Panc1 (cell line): ENCODE results near the gene PARP8. TPM values are rescaled to one million over a fixed set of nuclear protein-coding genes. Genes with fewer than 3 reads are reported as not detected.

Source experiments
- ATAC-seq: fragments of 200-7000 bp; cut with Tn5 transposase; 2 replicates; pipeline ENCODE4 v1.9.1; 2020; ENCODE audit warnings: mild to moderate bottlenecking, moderate library complexity
- BruUV-seq: library from RNA; stranded (reverse); fragments of 400-500 nt; replicated peaks from 2 replicates; lab custom pipeline; 2021; lab: Mats Ljungman, UMichigan
- CTCF ChIA-PET: fragments of 300-600 bp; sonication (Branson Sonifier 250); formaldehyde crosslinking; loops from one replicate; lab custom pipeline; 2022; ENCODE audit warnings: antibody characterized with exemption; lab: Charles Lee
- POLR2A ChIA-PET: fragments of 300-600 bp; sonication (Branson Sonifier 250); formaldehyde crosslinking; loops from one replicate; lab custom pipeline; 2022; ENCODE audit warnings: antibody characterized with exemption; lab: Charles Lee
- DNase-seq: peaks from one replicate; pipeline ENCODE4 v3.0.0-alpha.2; 2010; ENCODE audit warnings: low read depth, low spot score
- H3K27ac ChIP-seq: 2 replicates; pipeline ENCODE4 v1.5.1; 2011; ENCODE audit warnings: mild to moderate bottlenecking, low read length, inconsistent platforms
- H3K27me3 ChIP-seq: fragments of 200-500 bp; sonication (Bioruptor generic); 2 replicates; pipeline ENCODE4 v1.6.0; 2014; ENCODE audit warnings: low read length, inconsistent platforms; ENCODE audit not compliant: control insufficient read depth, insufficient read depth
- H3K36me3 ChIP-seq: fragments of 200-500 bp; sonication (Bioruptor generic); 2 replicates; pipeline ENCODE4 v1.5.1; 2014; ENCODE audit warnings: inconsistent platforms, mild to moderate bottlenecking, low read length, moderate library complexity; ENCODE audit not compliant: control insufficient read depth, insufficient read depth
- H3K4me1 ChIP-seq: 2 replicates; pipeline ENCODE4 v1.5.1; 2011; ENCODE audit warnings: inconsistent platforms, mild to moderate bottlenecking, low read length, moderate library complexity; ENCODE audit not compliant: control insufficient read depth, insufficient read depth
- H3K4me3 ChIP-seq, 2 experiments: 2 replicates each; pipeline ENCODE4 v1.5.1; 2011 to 2012; ENCODE audit warnings: low read depth in 2 of 2, low read length in 2 of 2, mild to moderate bottlenecking in 2 of 2, inconsistent platforms in 1 of 2, moderate library complexity in 1 of 2
- H3K9me3 ChIP-seq: fragments of 200-500 bp; sonication (Bioruptor generic); 2 replicates; pipeline ENCODE4 v1.5.1; 2014; ENCODE audit warnings: low read depth, mild to moderate bottlenecking, inconsistent platforms, low read length, moderate library complexity; ENCODE audit not compliant: control insufficient read depth, insufficient read depth
- POLR2AphosphoS5 ChIP-seq: IDR thresholded peaks from 2 replicates; pipeline ENCODE4 v1.6.1; 2012; ENCODE audit warnings: mild to moderate bottlenecking, low read depth, low read length, moderate library complexity
- SIN3A ChIP-seq: IDR thresholded peaks from 2 replicates; pipeline ENCODE4 v1.6.1; 2012; ENCODE audit warnings: low read depth, mild to moderate bottlenecking, low read length, moderate library complexity, borderline replicate concordance; ENCODE audit not compliant: insufficient read depth
- TCF7L2 ChIP-seq: IDR thresholded peaks from 2 replicates; pipeline ENCODE4 v1.6.1; 2011; ENCODE audit warnings: mild to moderate bottlenecking, low read depth, low read length, inconsistent platforms
- in situ Hi-C: cut with HindIII; loops from 2 replicates; pipeline ENCODE4 v1.10.0; 2016; ENCODE audit warnings: low sequenced_read_pairs, low pct_unique_long_range_greater_than_20kb
- intact Hi-C: fragments of 100-400 bp; cut with micrococcal nuclease; formaldehyde crosslinking; loops from one replicate; pipeline ENCODE4 v1.10.0; 2022; ENCODE audit not compliant: unreplicated experiment
- total RNA-seq: library from RNA; stranded (reverse); gene quantifications from one replicate; pipeline ENCODE4 v1.2.1, GENCODE V29; 2021; ENCODE audit not compliant: unreplicated experiment
- TF ChIP-seq, protein P1 (sequence below): fragments of 450-650 bp; IDR thresholded peaks from 2 replicates; pipeline ENCODE4 v1.5.1; 2017; ENCODE audit warnings: mild to moderate bottlenecking
- TF ChIP-seq, protein P2 (sequence below), 2 experiments: IDR thresholded peaks; 2 replicates each; pipeline ENCODE4 v1.6.1; 2011 to 2012; ENCODE audit warnings: low read depth in 2 of 2, control low read depth in 1 of 2, low read length in 1 of 2, mild to moderate bottlenecking in 1 of 2, moderate library complexity in 1 of 2; ENCODE audit not compliant: insufficient read depth in 1 of 2

PARP8 gene
- total RNA-seq, 1 experiment from 2014 or later: 20.2 TPM

DNA sequence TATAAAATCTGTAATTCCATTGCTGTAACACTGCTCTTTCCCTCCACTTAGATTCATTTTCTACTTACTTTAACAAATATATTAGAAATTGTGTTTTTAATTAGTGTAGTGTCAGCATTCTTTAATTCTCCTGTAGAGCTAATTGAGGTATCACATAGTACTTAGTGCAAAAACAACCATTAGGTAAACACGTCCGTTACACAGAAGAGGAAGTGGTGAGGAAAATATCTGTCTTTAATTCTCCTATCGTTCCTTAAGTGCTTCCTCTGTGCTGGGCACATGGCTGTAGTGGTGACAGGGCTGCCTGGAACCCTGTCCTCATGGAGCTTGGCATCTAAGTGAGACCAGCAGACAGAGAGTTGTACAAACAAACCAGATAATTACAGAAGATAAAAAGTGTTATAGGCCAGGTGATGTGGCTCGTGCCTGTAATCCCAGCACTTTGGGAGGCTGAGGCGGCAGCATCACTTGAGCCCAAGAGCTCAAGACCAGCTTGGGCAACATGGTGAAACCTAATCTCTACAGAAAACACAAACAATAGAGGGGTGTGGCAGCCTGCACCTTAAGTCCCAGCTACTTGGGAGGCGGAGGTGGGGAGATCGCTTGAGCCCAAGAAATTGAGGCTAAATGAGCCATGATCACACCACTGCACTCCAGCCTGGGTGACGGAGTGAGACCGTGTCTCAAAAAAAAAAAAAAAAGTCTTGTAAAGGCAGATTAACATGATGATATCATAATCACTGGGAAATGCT, 36.4 kb downstream of the PARP8 start:
- ChIA-PET POLR2A (interaction anchor here (0.9 kb wide), 1 partner anchor 21 kb away, joined by 7 read pairs; no protein-coding TSS in a partner anchor), CTCF (no interaction called here)
- Histone ChIP-seq H3K36me3 (no peaks in the 10 kb centered on the region), H3K4me3 (no peak overlapping the region), H3K27ac (no peak overlapping the region), H3K9me3 (no peaks in the 10 kb centered on the region), H3K4me1 (no peaks in the 10 kb centered on the region), H3K27me3 (no peaks in the 10 kb centered on the region)
- ATAC-seq: no peak
- no TSS peak for BruUV-seq
- TF ChIP-seq TCF7L2 (no peak), POLR2AphosphoS5 (no peak), SIN3A (no peak)
- TF ChIP-seq, protein P1, sequence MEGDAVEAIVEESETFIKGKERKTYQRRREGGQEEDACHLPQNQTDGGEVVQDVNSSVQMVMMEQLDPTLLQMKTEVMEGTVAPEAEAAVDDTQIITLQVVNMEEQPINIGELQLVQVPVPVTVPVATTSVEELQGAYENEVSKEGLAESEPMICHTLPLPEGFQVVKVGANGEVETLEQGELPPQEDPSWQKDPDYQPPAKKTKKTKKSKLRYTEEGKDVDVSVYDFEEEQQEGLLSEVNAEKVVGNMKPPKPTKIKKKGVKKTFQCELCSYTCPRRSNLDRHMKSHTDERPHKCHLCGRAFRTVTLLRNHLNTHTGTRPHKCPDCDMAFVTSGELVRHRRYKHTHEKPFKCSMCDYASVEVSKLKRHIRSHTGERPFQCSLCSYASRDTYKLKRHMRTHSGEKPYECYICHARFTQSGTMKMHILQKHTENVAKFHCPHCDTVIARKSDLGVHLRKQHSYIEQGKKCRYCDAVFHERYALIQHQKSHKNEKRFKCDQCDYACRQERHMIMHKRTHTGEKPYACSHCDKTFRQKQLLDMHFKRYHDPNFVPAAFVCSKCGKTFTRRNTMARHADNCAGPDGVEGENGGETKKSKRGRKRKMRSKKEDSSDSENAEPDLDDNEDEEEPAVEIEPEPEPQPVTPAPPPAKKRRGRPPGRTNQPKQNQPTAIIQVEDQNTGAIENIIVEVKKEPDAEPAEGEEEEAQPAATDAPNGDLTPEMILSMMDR: no peak
- TF ChIP-seq, protein P2, sequence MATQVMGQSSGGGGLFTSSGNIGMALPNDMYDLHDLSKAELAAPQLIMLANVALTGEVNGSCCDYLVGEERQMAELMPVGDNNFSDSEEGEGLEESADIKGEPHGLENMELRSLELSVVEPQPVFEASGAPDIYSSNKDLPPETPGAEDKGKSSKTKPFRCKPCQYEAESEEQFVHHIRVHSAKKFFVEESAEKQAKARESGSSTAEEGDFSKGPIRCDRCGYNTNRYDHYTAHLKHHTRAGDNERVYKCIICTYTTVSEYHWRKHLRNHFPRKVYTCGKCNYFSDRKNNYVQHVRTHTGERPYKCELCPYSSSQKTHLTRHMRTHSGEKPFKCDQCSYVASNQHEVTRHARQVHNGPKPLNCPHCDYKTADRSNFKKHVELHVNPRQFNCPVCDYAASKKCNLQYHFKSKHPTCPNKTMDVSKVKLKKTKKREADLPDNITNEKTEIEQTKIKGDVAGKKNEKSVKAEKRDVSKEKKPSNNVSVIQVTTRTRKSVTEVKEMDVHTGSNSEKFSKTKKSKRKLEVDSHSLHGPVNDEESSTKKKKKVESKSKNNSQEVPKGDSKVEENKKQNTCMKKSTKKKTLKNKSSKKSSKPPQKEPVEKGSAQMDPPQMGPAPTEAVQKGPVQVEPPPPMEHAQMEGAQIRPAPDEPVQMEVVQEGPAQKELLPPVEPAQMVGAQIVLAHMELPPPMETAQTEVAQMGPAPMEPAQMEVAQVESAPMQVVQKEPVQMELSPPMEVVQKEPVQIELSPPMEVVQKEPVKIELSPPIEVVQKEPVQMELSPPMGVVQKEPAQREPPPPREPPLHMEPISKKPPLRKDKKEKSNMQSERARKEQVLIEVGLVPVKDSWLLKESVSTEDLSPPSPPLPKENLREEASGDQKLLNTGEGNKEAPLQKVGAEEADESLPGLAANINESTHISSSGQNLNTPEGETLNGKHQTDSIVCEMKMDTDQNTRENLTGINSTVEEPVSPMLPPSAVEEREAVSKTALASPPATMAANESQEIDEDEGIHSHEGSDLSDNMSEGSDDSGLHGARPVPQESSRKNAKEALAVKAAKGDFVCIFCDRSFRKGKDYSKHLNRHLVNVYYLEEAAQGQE (IDR thresholded peaks at IDR 0.05; ENCODE audit: insufficient read depth in 1 of 2, low read depth in 2 of 2, low read length in 1 of 2): no peak
- intact Hi-C loops: no loop called here
- in situ Hi-C loops: no loop called here
- no peak for DNase-seq

DNA sequence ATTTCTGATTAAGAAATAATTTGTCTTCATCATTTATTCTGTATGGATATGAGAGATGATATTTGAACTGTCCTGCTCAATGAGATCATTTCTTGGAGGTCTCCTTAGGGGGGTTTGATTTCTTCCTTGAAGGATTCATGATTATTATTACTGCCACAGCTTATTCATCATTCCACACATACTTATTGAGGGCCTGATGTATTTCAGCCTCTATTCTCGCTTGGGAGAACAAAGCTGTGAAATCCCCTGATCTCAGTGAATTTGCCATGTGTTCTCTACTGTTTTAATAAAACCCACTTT, 36.9 kb downstream of the PARP8 start:
- ChIA-PET POLR2A (interaction anchor here (0.9 kb wide), 1 partner anchor 21 kb away, joined by 7 read pairs; no protein-coding TSS in a partner anchor), CTCF (no interaction called here)
- DNase-seq (no peak), ATAC-seq (no peak)
- intact Hi-C loops (no loop called here), in situ Hi-C loops (no loop called here)
- no peaks in the 10 kb centered on the region for H3K4me1 ChIP-seq
- BruUV-seq: no TSS peak
- no peaks in the 10 kb centered on the region for H3K36me3 ChIP-seq
- H3K4me3 ChIP-seq: no peak overlapping the region
- H3K27ac ChIP-seq: no peak overlapping the region
- no peaks in the 10 kb centered on the region for H3K27me3 ChIP-seq
- H3K9me3 ChIP-seq: no peaks in the 10 kb centered on the region
- no peak for TF ChIP-seq POLR2AphosphoS5
- TF ChIP-seq, protein P1: no peak
- TF ChIP-seq, protein P2 (IDR thresholded peaks at IDR 0.05; ENCODE audit: insufficient read depth in 1 of 2, low read depth in 2 of 2, low read length in 1 of 2): no peak
- no peak for TF ChIP-seq TCF7L2
- TF ChIP-seq SIN3A: no peak
